Superior temporal gyrus (tissue), 1 donor: Measurements from ENCODE around the gene PEX14.
"Not testable (repeated sequence)": the region's sequence is repeated elsewhere in the genome, so short reads cannot be mapped to it uniquely, and the experiment has no call there.

ENCODE experiments used
- DNase-seq: peaks from one replicate; pipeline ENCODE4 v3.0.0-alpha.2; 2016; ENCODE audit errors: extremely low spot score

The PEX14 gene

GRCh38 chr1:10494754-10495474 is 20.2 kb downstream of the PEX14 start:
- peak; percentile 95 for DNase-seq

- no peak for DNase-seq
Measured at GRCh38 chr1:10495475-10495817, 20.7 kb downstream of the PEX14 start.

- no peak for DNase-seq
Measured at GRCh38 chr1:10495952-10496351, 21.2 kb downstream of the PEX14 start.

GRCh38 chr1:10497109-10497508 is 22.4 kb downstream of the PEX14 start:
- no peak for DNase-seq

GRCh38 chr1:10498231-10498630 is 23.5 kb downstream of the PEX14 start:
- no peak for DNase-seq

GRCh38 chr1:10502206-10502605 is 27.5 kb downstream of the PEX14 start:
- no peak for DNase-seq

GRCh38 chr1:10504249-10504648 is 29.5 kb downstream of the PEX14 start:
- DNase-seq = no peak

GRCh38 chr1:10506046-10506676 is 31.4 kb downstream of the PEX14 start:
- not testable (repeated sequence) for DNase-seq

- DNase-seq = no peak
Measured at GRCh38 chr1:10506677-10507047, 31.9 kb downstream of the PEX14 start.

GRCh38 chr1:10507111-10507879 is 32.5 kb downstream of the PEX14 start:
- DNase-seq = peak; percentile 69

GRCh38 chr1:10508511-10508951 is 33.8 kb downstream of the PEX14 start:
- no peak for DNase-seq

GRCh38 chr1:10509809-10510509 is 35.2 kb downstream of the PEX14 start:
- DNase-seq = no peak

GRCh38 chr1:10510520-10511493 is 36.1 kb downstream of the PEX14 start:
- DNase-seq = peak; percentile 38

- DNase-seq = no peak
Measured at GRCh38 chr1:10511494-10511885, 36.7 kb downstream of the PEX14 start.

GRCh38 chr1:10513199-10513598 is 38.4 kb downstream of the PEX14 start:
- DNase-seq = no peak

- peak; percentile 66 for DNase-seq
Measured at GRCh38 chr1:10514490-10515235, 39.9 kb downstream of the PEX14 start.

- DNase-seq = no peak
Measured at GRCh38 chr1:10515301-10515975, 40.7 kb downstream of the PEX14 start.

GRCh38 chr1:10515976-10516750 is 41.4 kb downstream of the PEX14 start:
- DNase-seq = no peak
